Activated T-cell treated with anti-CD3 and anti-CD28 coated beads, Interleukin-2, amount 50 U/mL, for 4 hours (primary cell): Measurements from ENCODE around the gene PAK5. TPM values are rescaled to one million over a fixed set of nuclear protein-coding genes. Genes with fewer than 3 reads are reported as not detected.
"Not testable (repeated sequence)": the region's sequence is repeated elsewhere in the genome, so short reads cannot be mapped to it uniquely, and the experiment has no call there.

Experiments used
- ATAC-seq, 2 donors: fragments of 200-7000 bp; cut with Tn5 transposase; one replicate each; pipeline ENCODE4 v1.10.0; 2021
- DNase-seq: peaks from one replicate; pipeline ENCODE4 v3.0.0-alpha.2; 2020
- H3K27me3 Mint-ChIP-seq: one replicate; pipeline ENCODE4 v1.8.0; 2021; ENCODE audit warnings: low read depth, mixed read lengths
- H3K36me3 Mint-ChIP-seq: one replicate; pipeline ENCODE4 v1.8.0; 2022; ENCODE audit warnings: mixed read lengths; ENCODE audit not compliant: insufficient read depth
- H3K4me1 Mint-ChIP-seq: one replicate; pipeline ENCODE4 v1.8.0; 2021; ENCODE audit warnings: low read depth, mixed read lengths
- H3K4me3 Mint-ChIP-seq: one replicate; pipeline ENCODE4 v1.8.0; 2021; ENCODE audit warnings: mild to moderate bottlenecking, moderate library complexity, mixed read lengths
- H3K9me3 Mint-ChIP-seq: one replicate; pipeline ENCODE4 v1.8.0; 2021; ENCODE audit warnings: mixed read lengths
- total RNA-seq, 3 donors: library from RNA; stranded (reverse); gene quantifications; one replicate each; pipeline ENCODE4 v1.2.1, GENCODE V29; 2021

Gene PAK5
- total RNA-seq, 3 donors from 2014 or later: not detected

DNA sequence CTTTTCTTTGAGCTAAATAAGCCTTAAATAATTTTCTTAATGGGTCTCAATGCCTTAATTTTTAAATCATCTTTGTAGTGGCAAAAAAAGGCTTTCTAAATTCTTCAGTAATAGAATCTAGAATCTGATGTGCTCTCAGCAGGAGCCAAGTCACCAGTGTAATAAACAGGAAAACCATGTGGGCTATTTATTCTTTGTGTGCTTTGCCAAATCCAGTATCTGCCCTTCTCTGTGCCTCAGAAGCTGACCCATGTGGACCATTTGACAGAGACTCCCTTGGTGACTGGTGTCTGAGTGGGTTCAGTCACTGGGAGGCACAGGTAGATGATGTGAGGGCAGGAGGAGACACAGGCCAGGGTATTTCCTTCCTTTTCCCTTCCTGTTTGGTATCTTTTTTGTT lies 152.9 kb downstream of the PAK5 start:
- no peak for ATAC-seq
- no peaks in the 10 kb centered on the region for H3K4me1 Mint-ChIP-seq
- H3K4me3 Mint-ChIP-seq: no peak overlapping the region
- H3K9me3 Mint-ChIP-seq: no peaks in the 10 kb centered on the region
- no peak for DNase-seq
- no peaks in the 10 kb centered on the region for H3K36me3 Mint-ChIP-seq
- no peaks in the 10 kb centered on the region for H3K27me3 Mint-ChIP-seq

DNA sequence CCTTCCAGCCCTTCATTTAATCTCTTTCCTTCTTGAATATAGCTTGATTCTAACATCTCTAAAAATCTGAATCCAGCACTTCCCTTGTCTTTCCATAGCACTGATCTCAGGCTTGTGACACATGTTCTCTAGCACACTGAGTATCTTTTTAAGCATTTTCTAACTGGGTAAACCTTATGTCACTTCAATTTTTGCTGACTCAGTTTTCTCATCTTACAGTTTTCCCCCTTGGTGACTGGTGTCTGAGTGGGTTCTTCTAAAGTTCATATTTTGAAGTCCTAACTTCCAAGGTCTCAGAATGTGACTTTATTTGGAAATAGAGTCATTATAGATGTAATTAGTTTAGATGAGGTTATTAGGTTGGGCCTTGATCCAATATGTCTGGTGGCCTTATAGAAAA lies 153.9 kb downstream of the PAK5 start:
- Mint-ChIP-seq H3K27me3 (no peaks in the 10 kb centered on the region), H3K9me3 (no peaks in the 10 kb centered on the region), H3K4me3 (no peak overlapping the region), H3K4me1 (no peaks in the 10 kb centered on the region), H3K36me3 (no peaks in the 10 kb centered on the region)
- ATAC-seq: no peak
- no peak for DNase-seq

DNA sequence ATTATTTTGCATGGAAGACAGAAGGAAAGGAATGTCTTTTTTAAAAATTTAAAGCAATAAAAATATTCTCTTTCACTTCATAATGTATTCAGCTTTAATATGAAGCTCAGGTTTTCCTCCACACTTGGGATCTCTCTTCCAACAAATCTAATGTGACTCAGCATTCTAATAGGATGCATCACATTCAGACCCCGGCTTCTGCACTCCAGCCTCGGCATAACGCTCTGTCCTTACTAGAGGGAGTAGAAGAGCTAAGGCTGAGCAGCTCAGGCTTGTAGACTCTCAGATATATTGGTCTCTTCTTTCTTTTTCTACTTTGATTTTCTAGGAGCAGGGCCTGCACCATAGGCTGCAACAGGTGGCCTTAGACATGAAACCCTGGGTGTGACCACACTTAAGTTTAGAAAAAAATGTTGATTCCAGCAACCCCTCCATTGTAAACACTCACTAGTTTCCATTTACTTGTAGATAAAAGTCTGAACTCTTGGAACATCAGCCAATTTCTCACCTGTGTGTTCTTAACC lies 161.7 kb downstream of the PAK5 start:
- no peaks in the 10 kb centered on the region for H3K4me1 Mint-ChIP-seq

DNA sequence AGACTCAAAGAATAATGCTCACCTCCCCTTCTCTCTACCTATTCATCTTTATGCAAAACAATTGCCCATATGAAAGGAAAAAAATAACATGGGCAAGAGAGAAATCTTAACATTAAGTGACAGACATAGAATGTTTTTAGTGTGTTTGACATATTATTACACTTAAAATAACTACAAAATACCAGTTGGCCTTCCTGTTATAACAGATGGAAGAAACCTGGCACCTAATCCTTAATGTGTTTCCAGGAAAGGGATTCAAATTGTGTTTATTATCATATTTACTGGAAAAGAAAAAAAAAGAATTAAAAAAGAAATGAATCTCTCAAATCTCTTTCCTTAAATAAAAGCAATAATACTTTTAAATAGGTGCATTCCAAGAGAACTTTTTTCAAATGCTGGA lies 165.9 kb downstream of the PAK5 start:
- Mint-ChIP-seq H3K27me3 (peaks cover 2% of the 10 kb centered on the region), H3K4me1 (no peaks in the 10 kb centered on the region), H3K9me3 (no peaks in the 10 kb centered on the region), H3K36me3 (no peaks in the 10 kb centered on the region), H3K4me3 (no peak overlapping the region)
- DNase-seq (no peak), ATAC-seq (no peak)

More for the DNA sequence above, 161.7 kb downstream of the PAK5 start:
- no peak for ATAC-seq
- no peaks in the 10 kb centered on the region for H3K36me3 Mint-ChIP-seq
- H3K4me3 Mint-ChIP-seq: no peak overlapping the region
- no peaks in the 10 kb centered on the region for H3K9me3 Mint-ChIP-seq
- DNase-seq: no peak
- peaks cover 2% of the 10 kb centered on the region for H3K27me3 Mint-ChIP-seq

DNA sequence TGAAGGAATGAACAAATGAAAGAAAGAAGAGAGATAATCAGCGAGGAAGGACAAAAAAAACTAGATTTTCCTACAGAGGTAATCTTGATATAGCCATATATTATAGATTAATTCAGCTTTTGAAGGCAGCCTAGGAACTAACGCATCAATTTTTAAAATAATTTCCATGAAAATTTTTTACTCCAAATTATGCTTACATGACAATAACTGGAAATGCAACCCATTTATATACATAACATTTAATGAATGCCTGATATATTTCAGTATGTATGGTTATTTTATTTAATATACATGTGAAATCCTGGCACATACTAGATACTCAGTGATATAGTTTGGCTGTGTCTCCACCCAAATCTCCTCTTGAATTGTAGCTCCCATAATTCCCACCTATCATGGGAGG lies 166.8 kb downstream of the PAK5 start:
- no peaks in the 10 kb centered on the region for H3K9me3 Mint-ChIP-seq
- ATAC-seq (no peak), DNase-seq (no peak)
- H3K4me3 Mint-ChIP-seq: no peak overlapping the region
- no peaks in the 10 kb centered on the region for H3K36me3 Mint-ChIP-seq
- peaks cover 2% of the 10 kb centered on the region for H3K27me3 Mint-ChIP-seq
- H3K4me1 Mint-ChIP-seq: no peaks in the 10 kb centered on the region

DNA sequence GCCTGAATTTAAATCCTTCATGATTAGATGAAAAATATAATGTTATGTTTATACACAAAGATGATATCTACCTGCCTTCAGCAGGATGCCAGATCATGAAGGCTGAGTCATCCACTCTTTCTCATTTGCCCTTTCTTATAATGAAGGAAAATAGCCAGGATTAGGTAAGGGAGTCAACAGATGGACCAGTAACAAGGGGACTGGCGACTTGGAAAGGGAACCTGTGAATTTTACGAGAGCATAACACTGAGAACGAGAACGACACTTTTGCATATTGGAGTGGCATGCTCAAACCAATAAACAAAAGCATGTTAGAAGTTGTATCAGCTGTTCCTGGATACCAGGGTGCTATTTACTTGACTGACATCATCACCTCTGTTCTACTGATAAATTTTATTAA lies 170.5 kb downstream of the PAK5 start:
- Mint-ChIP-seq H3K27me3 (peaks cover 2% of the 10 kb centered on the region), H3K4me3 (no peak overlapping the region), H3K9me3 (peaks cover 3% of the 10 kb centered on the region), H3K36me3 (no peaks in the 10 kb centered on the region), H3K4me1 (no peaks in the 10 kb centered on the region)
- DNase-seq: no peak
- ATAC-seq: no peak

DNA sequence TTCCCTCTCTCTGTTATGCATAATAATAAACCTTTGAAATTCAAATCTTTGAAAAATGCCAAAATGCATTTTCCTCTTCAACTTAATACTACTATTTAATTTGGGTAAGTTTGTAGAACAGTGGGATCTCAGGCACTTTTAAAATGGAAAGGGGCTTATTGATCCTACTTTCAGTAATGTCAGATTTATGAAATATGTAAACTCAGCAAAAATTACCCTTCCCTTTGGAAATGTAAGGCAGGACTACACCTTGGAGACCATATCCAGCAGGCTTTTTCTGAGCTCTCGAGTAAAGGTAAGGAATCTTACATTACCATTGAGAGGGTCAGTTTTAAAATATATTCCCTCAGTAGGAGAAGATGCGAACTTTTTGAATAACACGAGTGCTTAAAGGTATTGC lies 175.5 kb downstream of the PAK5 start:
- no peak for DNase-seq
- no peak for ATAC-seq
- Mint-ChIP-seq H3K4me3 (no peak overlapping the region), H3K4me1 (no peaks in the 10 kb centered on the region), H3K27me3 (no peaks in the 10 kb centered on the region), H3K36me3 (no peaks in the 10 kb centered on the region), H3K9me3 (peaks cover 3% of the 10 kb centered on the region)

DNA sequence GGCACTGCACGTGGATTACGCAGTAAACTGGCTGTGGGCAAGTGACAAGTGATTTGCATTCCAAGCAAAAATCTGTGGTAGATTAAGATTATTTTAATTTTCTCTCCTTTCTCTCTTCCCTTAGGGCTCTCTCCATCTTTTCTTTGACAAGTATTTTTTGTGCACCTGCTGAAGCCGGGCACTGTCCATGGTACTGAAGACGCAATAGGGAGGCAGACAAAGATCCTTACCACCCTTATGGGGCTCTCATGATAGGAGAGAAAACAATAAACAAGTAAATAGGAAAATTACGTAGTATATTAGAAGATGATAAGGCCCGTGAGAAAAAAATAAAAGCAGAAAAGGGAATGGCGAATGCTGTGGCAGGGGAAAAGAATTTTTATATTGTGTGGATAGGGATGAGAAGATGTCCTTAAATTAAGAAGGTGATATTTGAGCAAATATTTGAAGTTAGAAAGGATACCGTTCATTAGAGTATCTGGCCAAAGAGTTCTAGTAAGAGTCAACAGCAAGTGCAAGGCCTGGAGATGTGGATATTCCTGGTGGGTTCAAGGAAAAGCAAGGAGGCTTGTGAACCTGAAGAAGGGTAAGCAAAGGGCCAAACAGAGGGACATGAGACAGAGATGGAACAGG lies 178.5 kb downstream of the PAK5 start:
- H3K9me3 Mint-ChIP-seq: no peaks in the 10 kb centered on the region
- H3K27me3 Mint-ChIP-seq: no peaks in the 10 kb centered on the region
- H3K4me3 Mint-ChIP-seq: no peak overlapping the region
- no peaks in the 10 kb centered on the region for H3K36me3 Mint-ChIP-seq
- no peaks in the 10 kb centered on the region for H3K4me1 Mint-ChIP-seq
- ATAC-seq (no peak), DNase-seq (no peak)

DNA sequence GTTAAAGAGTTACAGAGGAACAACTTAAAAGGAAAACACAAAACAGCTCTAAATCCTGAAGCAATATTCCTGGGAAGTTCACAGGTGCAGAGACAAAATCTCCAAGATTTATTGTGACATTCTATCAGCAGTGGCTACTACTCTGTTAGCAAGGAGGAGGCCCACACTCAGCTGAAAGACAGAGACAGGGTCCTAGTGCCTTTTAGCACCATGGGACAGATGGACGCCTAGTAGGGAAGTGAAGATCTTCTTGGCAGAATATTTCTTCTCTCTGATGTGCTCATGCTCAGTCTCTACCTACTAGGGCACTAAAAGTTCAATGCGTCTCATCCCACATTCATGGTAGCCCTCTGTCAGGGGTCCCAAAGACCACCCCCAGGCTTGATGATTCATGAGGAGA lies 191.1 kb downstream of the PAK5 start:
- H3K4me3 Mint-ChIP-seq: no peak overlapping the region
- H3K36me3 Mint-ChIP-seq: no peaks in the 10 kb centered on the region
- no peaks in the 10 kb centered on the region for H3K9me3 Mint-ChIP-seq
- H3K27me3 Mint-ChIP-seq: no peaks in the 10 kb centered on the region
- ATAC-seq (no peak), DNase-seq (no peak)
- no peaks in the 10 kb centered on the region for H3K4me1 Mint-ChIP-seq

DNA sequence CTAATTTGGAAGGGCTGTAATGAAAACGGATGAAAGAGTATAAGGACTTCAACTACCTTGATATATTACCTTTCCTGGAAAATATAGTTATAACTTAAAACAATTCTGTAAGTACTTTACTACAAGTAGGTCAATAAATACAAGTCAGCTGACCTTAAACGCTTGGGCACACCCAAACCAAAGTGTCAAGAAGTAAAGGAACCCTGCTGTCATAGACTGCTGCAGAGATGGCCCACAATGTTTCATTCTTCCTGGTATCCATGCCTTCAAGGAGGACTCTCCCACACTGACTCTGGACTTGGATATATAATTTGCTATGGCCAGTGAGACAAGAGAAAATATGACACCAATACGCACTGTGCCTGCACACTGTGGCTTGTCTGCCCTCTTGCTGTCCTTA lies 192.5 kb downstream of the PAK5 start:
- no peak for ATAC-seq
- no peak for DNase-seq
- H3K27me3 Mint-ChIP-seq: no peaks in the 10 kb centered on the region
- no peaks in the 10 kb centered on the region for H3K4me1 Mint-ChIP-seq
- H3K4me3 Mint-ChIP-seq: no peak overlapping the region
- no peaks in the 10 kb centered on the region for H3K36me3 Mint-ChIP-seq
- no peaks in the 10 kb centered on the region for H3K9me3 Mint-ChIP-seq

DNA sequence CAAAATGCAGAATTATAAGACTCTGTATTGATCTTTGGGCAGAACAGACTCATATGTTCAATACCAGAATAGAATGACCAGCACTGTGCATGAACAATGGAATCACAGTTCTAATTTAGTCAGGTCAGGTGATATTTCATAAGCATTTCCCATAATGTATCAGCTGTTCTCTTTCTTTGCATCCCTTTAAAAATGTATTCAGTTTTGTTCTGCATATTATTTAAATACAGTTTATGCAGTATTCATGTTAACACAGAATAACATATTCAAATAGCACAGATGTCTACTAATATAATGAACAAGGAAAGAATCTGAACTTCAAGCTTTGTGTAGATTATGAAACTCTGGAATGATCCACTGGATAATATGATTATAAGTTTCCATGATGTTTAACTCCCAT lies 196.0 kb downstream of the PAK5 start:
- DNase-seq (no peak), ATAC-seq (no peak)
- Mint-ChIP-seq H3K27me3 (no peaks in the 10 kb centered on the region), H3K4me3 (no peak overlapping the region), H3K9me3 (no peaks in the 10 kb centered on the region), H3K36me3 (no peaks in the 10 kb centered on the region), H3K4me1 (no peaks in the 10 kb centered on the region)

DNA sequence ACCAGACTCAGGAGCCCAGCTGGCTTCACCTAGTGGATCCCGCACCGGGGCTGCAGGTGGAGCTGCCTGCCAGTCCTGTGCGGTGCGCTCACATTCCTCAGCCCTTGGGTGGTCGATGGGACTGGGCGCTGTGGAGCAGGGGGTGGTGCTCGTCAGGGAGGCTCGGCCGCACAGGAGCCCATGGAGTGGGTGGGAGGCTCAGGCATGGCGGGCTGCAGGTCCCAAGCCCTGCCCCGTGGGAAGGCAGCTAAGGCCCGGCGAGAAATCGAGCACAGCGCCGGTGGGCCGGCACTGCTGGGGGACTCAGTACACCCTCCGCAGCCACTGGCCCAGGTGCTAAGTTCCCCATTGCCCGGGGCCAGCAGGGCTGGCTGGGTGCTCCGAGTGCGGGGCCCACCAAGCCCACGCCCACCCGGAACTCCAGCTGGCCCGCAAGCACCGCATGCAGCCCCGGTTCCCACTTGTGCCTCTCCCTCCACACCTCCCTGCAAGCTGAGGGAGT lies 197.3 kb downstream of the PAK5 start:
- DNase-seq, H3K4me1 Mint-ChIP-seq, H3K9me3 Mint-ChIP-seq, H3K36me3 Mint-ChIP-seq, H3K4me3 Mint-ChIP-seq, H3K27me3 Mint-ChIP-seq, ATAC-seq: not testable (repeated sequence)

DNA sequence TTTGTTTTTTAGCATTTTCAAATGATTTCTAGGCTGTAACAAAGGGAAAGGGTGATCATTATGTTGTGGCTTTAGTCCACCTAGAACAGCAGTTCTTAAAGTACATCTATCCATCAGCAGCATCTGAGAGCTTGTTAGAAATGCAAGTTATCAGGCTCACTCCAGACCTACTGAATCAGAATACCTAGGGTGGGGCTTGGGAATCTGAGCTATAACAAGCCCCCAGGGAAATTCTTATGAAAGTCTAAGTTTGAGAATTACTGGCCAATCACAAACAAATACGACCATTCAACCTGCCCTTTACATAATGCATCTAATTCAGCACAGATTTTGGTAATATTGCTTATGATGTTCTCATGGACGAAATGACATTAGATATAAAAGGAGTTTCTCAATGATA lies 201.0 kb downstream of the PAK5 start:
- no peaks in the 10 kb centered on the region for H3K36me3 Mint-ChIP-seq
- no peak for DNase-seq
- no peak overlapping the region for H3K4me3 Mint-ChIP-seq
- H3K9me3 Mint-ChIP-seq: no peaks in the 10 kb centered on the region
- H3K27me3 Mint-ChIP-seq: no peaks in the 10 kb centered on the region
- no peaks in the 10 kb centered on the region for H3K4me1 Mint-ChIP-seq
- no peak for ATAC-seq

DNA sequence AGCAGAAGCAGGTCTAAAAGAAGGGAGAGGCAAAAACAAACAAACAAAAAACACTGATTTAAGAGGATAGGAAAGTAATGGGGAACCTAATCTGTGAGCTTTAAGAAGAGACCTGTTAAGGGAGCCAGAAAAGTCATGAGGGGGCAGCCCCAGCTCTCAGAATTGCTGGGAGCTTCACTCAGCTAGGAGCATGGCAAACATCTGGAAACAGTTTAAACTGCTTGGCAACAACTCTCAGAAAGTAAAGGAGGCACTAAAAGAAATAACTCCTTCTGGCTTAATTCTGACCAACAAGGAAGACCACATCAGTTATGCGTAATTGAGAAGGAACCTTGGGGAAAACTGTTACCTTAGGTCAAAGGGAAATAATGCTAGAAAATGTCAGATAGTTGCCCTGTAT lies 203.1 kb downstream of the PAK5 start:
- no peak overlapping the region for H3K4me3 Mint-ChIP-seq
- H3K9me3 Mint-ChIP-seq: no peaks in the 10 kb centered on the region
- ATAC-seq (no peak), DNase-seq (no peak)
- no peaks in the 10 kb centered on the region for H3K36me3 Mint-ChIP-seq
- no peaks in the 10 kb centered on the region for H3K27me3 Mint-ChIP-seq
- no peaks in the 10 kb centered on the region for H3K4me1 Mint-ChIP-seq

DNA sequence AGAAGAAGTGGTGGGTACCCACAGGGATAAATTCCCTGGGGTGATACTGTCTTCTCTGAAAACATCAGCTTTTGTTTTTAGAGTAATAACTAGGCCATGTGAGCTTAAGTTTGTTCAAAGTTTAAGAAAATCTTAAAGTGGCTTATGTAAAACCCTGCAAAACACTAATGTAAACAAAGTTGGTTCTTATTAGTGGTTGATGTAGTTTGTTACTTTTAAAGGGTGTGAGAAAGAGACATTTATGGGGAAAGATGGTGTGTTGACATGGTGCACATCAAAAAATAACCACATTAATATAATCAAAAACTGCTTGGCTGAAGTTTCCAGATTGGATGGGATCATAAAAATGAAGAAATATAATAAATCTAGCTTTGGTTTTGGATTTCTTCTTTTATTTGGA lies 204.5 kb downstream of the PAK5 start:
- no peak for DNase-seq
- no peak for ATAC-seq
- H3K9me3 Mint-ChIP-seq: no peaks in the 10 kb centered on the region
- H3K4me3 Mint-ChIP-seq: no peak overlapping the region
- H3K4me1 Mint-ChIP-seq: no peaks in the 10 kb centered on the region
- peaks cover 2% of the 10 kb centered on the region for H3K27me3 Mint-ChIP-seq
- no peaks in the 10 kb centered on the region for H3K36me3 Mint-ChIP-seq
